CD1c-positive myeloid dendritic cell (primary cell): ENCODE results near the gene AVPR1A.
"Not testable (repeated sequence)": the region's sequence is repeated elsewhere in the genome, so short reads cannot be mapped to it uniquely, and the experiment has no call there.

ENCODE experiments used
- DNase-seq: peaks from one replicate; pipeline ENCODE4 v3.0.0-alpha.2; 2016; ENCODE audit errors: extremely low spot score

Gene AVPR1A

GRCh38 chr12:63150713-63151622 lies at the start of gene AVPR1A:
AVPR1A (minus strand) TSS chr12:63151201; CDS start chr12:63150836, 365 bp downstream.
- DNase-seq: no peak

- DNase-seq: no peak
Observed at GRCh38 chr12:63196168-63196567, 45.2 kb upstream of the AVPR1A start.

GRCh38 chr12:63179224-63179623 lies 28.2 kb upstream of the AVPR1A start:
- no peak for DNase-seq

- DNase-seq: no peak
Observed at GRCh38 chr12:63170321-63170720, 19.3 kb upstream of the AVPR1A start.

GRCh38 chr12:63167741-63168140 lies 16.7 kb upstream of the AVPR1A start:
- not testable (repeated sequence) for DNase-seq

- no peak for DNase-seq
Observed at GRCh38 chr12:63164911-63165310, 13.9 kb upstream of the AVPR1A start.

- DNase-seq: no peak
Observed at GRCh38 chr12:63163541-63163940, 12.5 kb upstream of the AVPR1A start.

- DNase-seq: no peak
Observed at GRCh38 chr12:63155375-63155774, 4.4 kb upstream of the AVPR1A start.

GRCh38 chr12:63154560-63154959 lies 3.6 kb upstream of the AVPR1A start:
- DNase-seq: no peak

GRCh38 chr12:63152321-63152700 lies 1.3 kb upstream of the AVPR1A start:
- no peak for DNase-seq

- DNase-seq: peak; percentile 37
Observed at GRCh38 chr12:63151623-63152320, 771 bp upstream of the AVPR1A start.

GRCh38 chr12:63149909-63150712 lies 890 bp downstream of the AVPR1A start:
- no peak for DNase-seq

- DNase-seq: no peak
Observed at GRCh38 chr12:63144556-63144955, 6.4 kb downstream of the AVPR1A start.

- no peak for DNase-seq
Observed at GRCh38 chr12:63138488-63138887, 12.5 kb downstream of the AVPR1A start.

- no peak for DNase-seq
Observed at GRCh38 chr12:63133981-63134380, 17.0 kb downstream of the AVPR1A start.

GRCh38 chr12:63132201-63132600 lies 18.8 kb downstream of the AVPR1A start:
- no peak for DNase-seq

GRCh38 chr12:63129927-63130326 lies 21.1 kb downstream of the AVPR1A start:
- DNase-seq: no peak

GRCh38 chr12:63124778-63125177 lies 26.2 kb downstream of the AVPR1A start:
- DNase-seq: no peak

- DNase-seq: peak; percentile 36
Observed at GRCh38 chr12:63103494-63104131, 47.4 kb downstream of the AVPR1A start.

- DNase-seq: no peak
Observed at GRCh38 chr12:63101920-63102319, 49.1 kb downstream of the AVPR1A start.

GRCh38 chr12:63098851-63099250 lies 52.1 kb downstream of the AVPR1A start:
- DNase-seq: no peak
